Measurements from ENCODE around the gene FBN3. TPM values are rescaled to one million over a fixed set of nuclear protein-coding genes. Genes with fewer than 3 reads are reported as not detected.

The FBN3 gene
- total RNA-seq: under 1 TPM in 1 of 3 donors, not detected in 2; 0.35 TPM
- long read RNA-seq, donor 1: 0 reads
- long read RNA-seq, donor 2: 0 reads

DNA sequence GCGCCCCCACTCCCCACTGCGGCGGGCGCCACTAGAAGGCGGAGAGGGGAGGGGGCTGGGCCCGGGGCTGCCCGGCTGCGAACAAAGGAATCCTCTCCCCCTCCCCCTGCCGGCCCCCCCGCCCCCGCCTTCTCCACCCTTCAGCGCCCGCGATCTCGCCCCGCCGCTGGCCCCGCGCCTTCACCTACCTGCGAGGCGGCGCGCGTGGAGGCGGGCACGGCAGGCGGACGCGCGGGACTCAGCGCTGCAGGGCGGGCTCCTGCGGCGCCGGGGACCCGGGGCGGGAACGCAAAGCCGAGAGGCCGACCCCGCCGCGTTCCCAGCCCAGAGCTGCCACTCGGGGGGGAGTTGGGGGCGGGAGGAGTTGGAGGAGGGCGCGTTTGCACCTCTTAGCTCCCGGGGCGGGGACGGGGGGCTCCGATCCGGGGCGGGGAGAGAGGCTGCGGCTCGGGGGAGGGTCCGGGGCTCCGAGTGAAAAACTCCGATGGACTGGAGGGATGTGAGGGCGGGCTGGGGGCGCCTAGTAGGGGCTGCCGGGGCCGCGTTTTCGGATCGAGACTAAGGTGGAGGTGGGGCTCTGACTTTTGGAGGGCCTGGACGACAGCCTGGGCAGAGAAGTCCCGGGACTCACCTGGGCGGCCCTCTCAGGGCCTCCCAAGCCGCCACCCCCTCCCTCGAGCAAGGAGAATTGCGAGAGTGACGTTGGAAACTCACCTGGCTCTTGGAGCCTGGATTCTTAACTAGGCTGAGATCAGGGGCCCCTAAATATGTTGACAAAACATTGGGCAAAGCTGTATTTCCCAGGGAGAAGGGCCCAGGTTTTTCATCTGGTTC, at the start of gene FBN3:
Gene FBN3, minus strand, starts transcription at position 332 of the 834 bp plus-strand sequence. CDS start 2,112 bp downstream, outside the sequence.
- Histone ChIP-seq H3K36me3 (ENCODE audit: low read depth) (no peaks in the 10 kb centered on the region), H3K4me1 (ENCODE audit: low read depth) (peaks cover 7% of the 10 kb centered on the region), H3K9me3 (no peaks in the 10 kb centered on the region), H3K4me3 (no peak within 1 kb of the TSS)
- TF ChIP-seq, protein P1, sequence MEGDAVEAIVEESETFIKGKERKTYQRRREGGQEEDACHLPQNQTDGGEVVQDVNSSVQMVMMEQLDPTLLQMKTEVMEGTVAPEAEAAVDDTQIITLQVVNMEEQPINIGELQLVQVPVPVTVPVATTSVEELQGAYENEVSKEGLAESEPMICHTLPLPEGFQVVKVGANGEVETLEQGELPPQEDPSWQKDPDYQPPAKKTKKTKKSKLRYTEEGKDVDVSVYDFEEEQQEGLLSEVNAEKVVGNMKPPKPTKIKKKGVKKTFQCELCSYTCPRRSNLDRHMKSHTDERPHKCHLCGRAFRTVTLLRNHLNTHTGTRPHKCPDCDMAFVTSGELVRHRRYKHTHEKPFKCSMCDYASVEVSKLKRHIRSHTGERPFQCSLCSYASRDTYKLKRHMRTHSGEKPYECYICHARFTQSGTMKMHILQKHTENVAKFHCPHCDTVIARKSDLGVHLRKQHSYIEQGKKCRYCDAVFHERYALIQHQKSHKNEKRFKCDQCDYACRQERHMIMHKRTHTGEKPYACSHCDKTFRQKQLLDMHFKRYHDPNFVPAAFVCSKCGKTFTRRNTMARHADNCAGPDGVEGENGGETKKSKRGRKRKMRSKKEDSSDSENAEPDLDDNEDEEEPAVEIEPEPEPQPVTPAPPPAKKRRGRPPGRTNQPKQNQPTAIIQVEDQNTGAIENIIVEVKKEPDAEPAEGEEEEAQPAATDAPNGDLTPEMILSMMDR (IDR thresholded peaks at IDR 0.05): no peak
- no peak for ATAC-seq
- no peak for DNase-seq
- intact Hi-C loops (cut with DNase I, micrococcal nuclease): no loop called here

DNA sequence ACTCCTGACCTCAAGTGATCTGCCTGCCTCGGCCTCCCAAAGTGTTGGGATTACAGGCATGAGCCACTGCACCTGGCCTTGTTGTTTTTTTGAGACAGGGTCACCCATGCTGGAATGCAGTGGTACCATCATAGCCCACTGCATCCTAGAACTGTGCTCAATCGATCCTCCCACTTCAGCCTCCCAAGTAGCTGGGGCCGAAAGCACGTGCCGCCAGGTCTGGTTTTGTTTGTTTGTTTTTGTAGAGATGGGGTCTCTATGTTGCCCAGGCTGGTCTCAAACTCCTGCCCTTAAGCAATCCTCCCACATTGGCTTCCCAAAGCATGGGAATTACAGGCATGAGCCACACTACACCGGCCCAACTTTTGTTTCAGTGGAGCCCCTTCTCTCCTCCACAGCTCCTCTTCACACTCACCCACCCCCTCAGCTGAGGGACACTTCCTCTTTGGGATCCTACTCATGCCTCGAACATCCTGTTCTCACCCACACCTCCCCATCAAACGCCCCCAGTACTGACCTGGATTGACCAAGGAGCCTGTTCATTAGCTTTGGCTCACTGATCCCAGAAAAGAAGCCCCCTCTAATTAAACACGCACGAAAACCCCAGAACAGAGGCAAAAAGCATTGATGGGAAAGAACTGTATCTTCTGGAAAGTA, 47.0 kb upstream of the FBN3 start:
- H3K4me1 ChIP-seq (ENCODE audit: low read depth): no peaks in the 10 kb centered on the region
- no peak for ATAC-seq
- H3K9me3 ChIP-seq: no peaks in the 10 kb centered on the region
- TF ChIP-seq, protein P1 (IDR thresholded peaks at IDR 0.05): no peak
- DNase-seq: no peak
- H3K4me3 ChIP-seq: no peak overlapping the region
- intact Hi-C loops (cut with DNase I, micrococcal nuclease): no loop called here
- no peaks in the 10 kb centered on the region for H3K36me3 ChIP-seq (ENCODE audit: low read depth)

DNA sequence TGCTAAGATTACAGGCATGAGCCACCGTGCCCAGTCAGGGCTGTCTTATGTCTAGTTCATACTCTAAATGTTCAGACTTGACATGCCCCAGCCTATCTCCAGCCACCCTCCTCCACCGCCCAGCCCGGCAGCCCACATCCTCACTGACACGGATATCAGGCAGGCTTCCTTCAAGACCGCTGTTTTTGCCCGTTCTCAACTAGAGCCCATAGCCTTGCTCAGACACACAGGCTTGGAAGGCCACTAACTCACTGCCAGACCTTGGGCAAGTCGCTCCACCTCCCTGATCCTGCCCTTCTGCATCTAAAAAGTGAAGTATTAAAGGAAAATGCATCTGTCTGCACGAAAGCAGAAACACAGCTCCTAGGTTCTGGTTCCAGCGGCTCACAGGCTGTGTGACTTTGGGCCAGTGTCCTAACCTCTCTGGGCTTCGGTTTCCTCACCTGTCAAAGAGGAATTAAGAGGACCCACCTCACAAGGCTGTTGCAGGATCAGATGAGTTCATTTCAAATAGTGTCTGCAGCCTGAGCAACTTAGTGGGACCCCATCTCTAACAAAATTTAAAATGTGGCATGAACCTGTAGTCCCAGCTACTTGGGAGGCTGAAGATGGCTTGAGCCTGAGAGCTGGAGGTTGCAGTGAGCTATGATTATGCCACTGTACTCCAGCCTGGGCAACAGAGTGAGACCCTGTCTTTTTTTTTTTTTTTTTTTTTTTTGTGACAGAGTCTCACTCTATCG, 45.3 kb upstream of the FBN3 start:
- H3K4me3 ChIP-seq: no peak overlapping the region
- peak; percentile 69 for ATAC-seq

DNA sequence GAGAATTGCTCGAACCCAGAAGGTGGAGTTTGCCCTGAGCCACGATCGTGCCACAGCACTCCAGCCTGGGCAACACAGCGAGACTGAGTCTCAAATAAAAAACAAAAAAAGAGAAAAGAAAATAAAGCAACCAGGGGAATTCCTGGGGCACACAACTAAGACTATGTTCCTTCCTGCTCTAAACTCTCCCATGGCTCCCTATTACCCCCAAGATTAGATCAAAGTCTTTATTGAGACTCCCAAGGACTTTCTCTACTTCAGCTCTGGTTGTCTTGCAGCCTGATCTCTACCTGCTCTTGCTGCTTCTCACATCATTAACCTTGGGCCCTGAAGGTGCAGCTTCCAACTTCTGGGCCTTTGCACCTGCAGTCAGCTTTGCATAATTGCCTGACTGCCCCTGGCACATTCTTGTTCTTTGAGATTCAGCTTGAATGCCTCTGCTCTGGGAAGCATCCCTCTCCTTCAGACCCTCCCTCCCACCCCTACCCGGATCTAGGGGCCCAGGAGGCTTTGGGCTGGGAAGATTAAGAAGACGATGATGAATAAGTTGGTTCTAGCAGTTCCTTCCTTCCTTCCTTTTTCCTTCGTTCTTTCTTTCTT, 42.9 kb upstream of the FBN3 start:
- DNase-seq: no peak
- intact Hi-C loops (cut with DNase I, micrococcal nuclease): no loop called here
- no peaks in the 10 kb centered on the region for H3K4me1 ChIP-seq (ENCODE audit: low read depth)
- no peak for ATAC-seq
- no peak overlapping the region for H3K4me3 ChIP-seq
- no peaks in the 10 kb centered on the region for H3K9me3 ChIP-seq
- H3K36me3 ChIP-seq (ENCODE audit: low read depth): no peaks in the 10 kb centered on the region
- TF ChIP-seq, protein P1 (IDR thresholded peaks at IDR 0.05): no peak

More for the DNA sequence above, 45.3 kb upstream of the FBN3 start:
- no peaks in the 10 kb centered on the region for H3K36me3 ChIP-seq (ENCODE audit: low read depth)
- H3K9me3 ChIP-seq: no peaks in the 10 kb centered on the region
- intact Hi-C loops (cut with DNase I, micrococcal nuclease): no loop called here
- no peaks in the 10 kb centered on the region for H3K4me1 ChIP-seq (ENCODE audit: low read depth)
- peak; percentile 33 to 80 (median 57) for DNase-seq
- TF ChIP-seq, protein P1 (IDR thresholded peaks at IDR 0.05): no peak

- no peak for ATAC-seq
- Histone ChIP-seq H3K9me3 (no peaks in the 10 kb centered on the region), H3K36me3 (ENCODE audit: low read depth) (no peaks in the 10 kb centered on the region), H3K4me3 (no peak overlapping the region), H3K4me1 (ENCODE audit: low read depth) (no peaks in the 10 kb centered on the region)
- intact Hi-C loops (cut with DNase I, micrococcal nuclease): no loop called here
- no peak for DNase-seq
- TF ChIP-seq, protein P1 (IDR thresholded peaks at IDR 0.05): no peak
Observed at GRCh38 chr19:8185343-8186068, 36.1 kb upstream of the FBN3 start.
